ENCODE measurements around the gene PCDH7.

- TF ChIP-seq CTCF (IDR thresholded peaks at IDR 0.05) (no peak), POLR2A (IDR thresholded peaks at IDR 0.05) (no peak)
These were observed 49.9 kb downstream of the PCDH7 start for GRCh38 chr4:30770049-30770549.
